CD4-positive, alpha-beta memory T cell (primary cell): ENCODE data around the gene KRT23. TPM values are rescaled to one million over a fixed set of nuclear protein-coding genes. Genes with fewer than 3 reads are reported as not detected.

Experiments
- CTCF ChIA-PET: fragments of 350-600 bp; sonication (Branson Sonifier 250); formaldehyde crosslinking; loops from one replicate; lab custom pipeline; 2021; ENCODE audit warnings: inconsistent platforms; ENCODE audit not compliant: partially characterized antibody; lab: Charles Lee
- POLR2A ChIA-PET: fragments of 350-600 bp; sonication (Branson Sonifier 250); formaldehyde crosslinking; loops from one replicate; lab custom pipeline; 2021; ENCODE audit not compliant: partially characterized antibody; lab: Charles Lee
- DNase-seq, 5 donors: peaks; one replicate each; pipeline versions ENCODE4 v3.0.0 to v3.0.0-alpha.2; 2020 to 2022; ENCODE audit warnings: mixed read lengths in 1 of 5
- H3K27ac ChIP-seq: one replicate; pipeline ENCODE4 v1.7.0; 2013; ENCODE audit warnings: low read depth, low read length
- H3K27me3 ChIP-seq: 2 replicates; pipeline ENCODE4 v1.7.0; 2013; ENCODE audit warnings: mild to moderate bottlenecking, low read length, moderate library complexity; ENCODE audit not compliant: insufficient read depth
- H3K36me3 ChIP-seq: 2 replicates; pipeline ENCODE4 v1.7.0; 2013; ENCODE audit warnings: mild to moderate bottlenecking, low read length, moderate library complexity; ENCODE audit not compliant: insufficient read depth
- H3K4me1 ChIP-seq: 2 replicates; pipeline ENCODE4 v1.7.0; 2013; ENCODE audit warnings: mild to moderate bottlenecking, low read length, moderate library complexity; ENCODE audit not compliant: insufficient read depth
- H3K4me3 ChIP-seq, 2 donors: one replicate each; pipeline ENCODE4 v1.7.0; 2013; ENCODE audit warnings: low read length in 2 of 2, mild to moderate bottlenecking in 1 of 2
- H3K9me3 ChIP-seq, 2 donors: one replicate each; pipeline ENCODE4 v1.7.0; 2013; ENCODE audit warnings: low read length in 2 of 2, control low read depth in 1 of 2; ENCODE audit not compliant: control insufficient read depth in 1 of 2
- H3K27ac Mint-ChIP-seq, 7 donors: one replicate each; pipeline ENCODE4 v1.8.0; 2020 to 2021; ENCODE audit warnings: mixed read lengths in 7 of 7, mild to moderate bottlenecking in 6 of 7, inconsistent platforms in 3 of 7, moderate library complexity in 3 of 7
- H3K27me3 Mint-ChIP-seq, 2 donors: one replicate each; pipeline ENCODE4 v1.8.0; 2020 to 2021; ENCODE audit warnings: mixed read lengths in 2 of 2
- H3K36me3 Mint-ChIP-seq, 2 donors: one replicate each; pipeline ENCODE4 v1.8.0; 2020 to 2021; ENCODE audit warnings: mixed read lengths in 2 of 2, inconsistent platforms in 1 of 2, mild to moderate bottlenecking in 1 of 2
- H3K4me1 Mint-ChIP-seq, 4 donors: one replicate each; pipeline ENCODE4 v1.8.0; 2020 to 2021; ENCODE audit warnings: mixed read lengths in 4 of 4, mild to moderate bottlenecking in 1 of 4
- H3K4me3 Mint-ChIP-seq, 8 donors: one replicate each; pipeline ENCODE4 v1.8.0; 2020 to 2021; ENCODE audit warnings: mixed read lengths in 8 of 8, mild to moderate bottlenecking in 7 of 8, moderate library complexity in 6 of 8, inconsistent platforms in 3 of 8
- H3K9me3 Mint-ChIP-seq, 8 donors: one replicate each; pipeline ENCODE4 v1.8.0; 2020 to 2021; ENCODE audit warnings: mixed read lengths in 8 of 8, mild to moderate bottlenecking in 5 of 8, inconsistent platforms in 3 of 8, moderate library complexity in 1 of 8
- intact Hi-C: fragments of 100-400 bp; cut with micrococcal nuclease; formaldehyde crosslinking; loops from one replicate; pipeline ENCODE4 v1.15.1; 2023
- polyA plus RNA-seq, 2 donors: library from polyadenylated mRNA; unstranded; fragments of 300-500 nt; fragmentation: Illumina TruSeq; gene quantifications; one replicate each; pipeline ENCODE4 v1.2.3, GENCODE V29; 2021
- total RNA-seq, 2 experiments: library from RNA; stranded (reverse); gene quantifications; one replicate each; pipeline ENCODE4 v1.2.3, GENCODE V29; 2021

KRT23 gene
- total and polyA plus RNA-seq, 4 experiments from 2014 or later: 0.15 TPM; not detected in 3

DNA sequence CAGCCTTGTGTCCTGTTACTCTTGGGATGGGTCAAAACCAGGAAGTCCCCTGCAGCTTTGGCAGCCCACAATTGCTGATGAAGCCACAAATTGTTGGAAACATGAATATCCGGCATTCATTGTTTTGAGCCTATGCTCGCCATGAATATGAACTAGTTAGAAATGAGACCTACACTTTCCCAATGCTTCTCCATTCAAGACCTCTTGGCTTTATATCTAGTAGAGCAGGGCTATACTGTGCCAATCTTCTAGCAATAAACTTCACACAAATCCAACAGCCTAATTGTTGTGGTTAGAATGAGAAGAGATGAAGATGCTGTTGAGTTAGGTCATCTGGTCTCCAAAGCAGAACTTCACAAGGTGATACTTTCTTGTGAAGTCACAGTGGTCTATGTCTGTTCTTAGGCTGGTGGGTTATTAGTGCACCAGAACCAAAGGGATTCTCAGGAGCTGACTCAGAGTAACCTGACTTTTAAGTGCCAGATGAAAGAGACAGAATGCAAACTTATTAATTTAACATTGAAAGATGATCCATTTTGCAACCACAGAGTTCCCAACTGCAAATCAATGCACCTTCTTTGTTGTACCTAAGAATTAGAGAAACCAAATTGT, 13.7 kb upstream of the KRT23 start:
- Histone ChIP-seq H3K4me3 (no peak overlapping the region), H3K27me3 (peaks cover 4% of the 10 kb centered on the region), H3K36me3 (no peaks in the 10 kb centered on the region), H3K9me3 (no peaks in the 10 kb centered on the region), H3K27ac (no peak overlapping the region), H3K4me1 (no peaks in the 10 kb centered on the region)
- ChIA-PET CTCF (no interaction called here), POLR2A (no interaction called here)
- Mint-ChIP-seq H3K36me3 (no peaks in the 10 kb centered on the region), H3K27me3 (peaks cover 29 to 49% of the 10 kb centered on the region in 2 donors), H3K4me3 (no peak overlapping the region), H3K9me3 (no peaks in the 10 kb centered on the region), H3K4me1 (no peaks in the 10 kb centered on the region), H3K27ac (no peak overlapping the region)
- no peak for DNase-seq
- intact Hi-C loops: no loop called here

DNA sequence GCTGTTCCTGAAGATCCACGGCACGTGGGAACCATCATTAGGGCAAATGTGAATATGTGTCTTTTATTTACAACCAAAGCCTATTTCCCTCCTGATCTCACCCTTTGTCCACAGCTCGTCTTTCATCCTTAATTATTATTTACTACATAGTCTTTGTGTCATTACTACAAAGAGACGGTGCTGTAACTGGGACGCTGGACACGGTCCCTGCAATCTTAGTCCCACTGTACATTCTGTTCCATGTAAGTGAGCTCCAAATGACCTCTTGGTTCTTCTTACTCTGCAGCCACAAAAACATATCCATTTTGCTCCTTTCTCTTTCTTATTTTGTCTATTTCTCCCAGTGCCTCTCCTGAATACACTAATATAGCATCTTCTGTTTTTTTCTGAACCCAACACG, 12.7 kb upstream of the KRT23 start:
- intact Hi-C loops: no loop called here
- Histone ChIP-seq H3K27ac (no peak overlapping the region), H3K4me1 (no peaks in the 10 kb centered on the region), H3K9me3 (no peaks in the 10 kb centered on the region), H3K36me3 (no peaks in the 10 kb centered on the region), H3K4me3 (no peak overlapping the region), H3K27me3 (peaks cover 4% of the 10 kb centered on the region)
- Mint-ChIP-seq H3K9me3 (no peaks in the 10 kb centered on the region), H3K27ac (no peak overlapping the region), H3K4me1 (no peaks in the 10 kb centered on the region), H3K27me3 (peaks cover 30 to 56% of the 10 kb centered on the region in 2 donors), H3K36me3 (no peaks in the 10 kb centered on the region), H3K4me3 (peak overlapping the region in 1 of 8 donors; percentile 1)
- DNase-seq: no peak
- CTCF ChIA-PET: no interaction called here
- POLR2A ChIA-PET: no interaction called here

DNA sequence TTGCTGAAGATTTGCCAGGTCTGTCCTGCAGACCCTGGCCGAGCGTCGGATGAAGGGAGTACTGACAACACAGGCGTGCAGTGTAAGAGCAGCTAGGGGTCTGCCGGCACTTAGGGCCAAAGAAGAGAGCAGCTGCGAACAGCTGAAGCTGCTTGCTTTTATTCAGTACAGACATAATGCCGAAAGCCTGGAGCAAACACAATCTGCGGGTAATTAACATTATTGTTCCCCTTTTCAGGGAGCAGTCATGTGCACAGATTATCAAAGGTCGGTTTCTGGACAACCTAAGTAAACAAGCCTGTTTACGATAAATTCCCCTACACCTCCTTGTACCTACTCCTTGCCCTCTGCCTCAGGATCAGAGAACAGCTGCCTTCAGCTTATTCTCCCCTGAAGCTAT, 12.0 kb upstream of the KRT23 start:
- no peaks in the 10 kb centered on the region for H3K9me3 ChIP-seq
- no peaks in the 10 kb centered on the region for H3K9me3 Mint-ChIP-seq
- peaks cover 28 to 60% of the 10 kb centered on the region in 2 donors for H3K27me3 Mint-ChIP-seq
- no peak overlapping the region for H3K27ac Mint-ChIP-seq
- H3K4me3 Mint-ChIP-seq: no peak overlapping the region
- H3K4me3 ChIP-seq: no peak overlapping the region
- no peaks in the 10 kb centered on the region for H3K36me3 ChIP-seq
- no peak overlapping the region for H3K27ac ChIP-seq
- H3K4me1 Mint-ChIP-seq: no peaks in the 10 kb centered on the region
- H3K4me1 ChIP-seq: no peaks in the 10 kb centered on the region
- POLR2A ChIA-PET: no interaction called here
- intact Hi-C loops: no loop called here
- peaks cover 4% of the 10 kb centered on the region for H3K27me3 ChIP-seq
- no peak for DNase-seq
- no peaks in the 10 kb centered on the region for H3K36me3 Mint-ChIP-seq
- CTCF ChIA-PET: no interaction called here

DNA sequence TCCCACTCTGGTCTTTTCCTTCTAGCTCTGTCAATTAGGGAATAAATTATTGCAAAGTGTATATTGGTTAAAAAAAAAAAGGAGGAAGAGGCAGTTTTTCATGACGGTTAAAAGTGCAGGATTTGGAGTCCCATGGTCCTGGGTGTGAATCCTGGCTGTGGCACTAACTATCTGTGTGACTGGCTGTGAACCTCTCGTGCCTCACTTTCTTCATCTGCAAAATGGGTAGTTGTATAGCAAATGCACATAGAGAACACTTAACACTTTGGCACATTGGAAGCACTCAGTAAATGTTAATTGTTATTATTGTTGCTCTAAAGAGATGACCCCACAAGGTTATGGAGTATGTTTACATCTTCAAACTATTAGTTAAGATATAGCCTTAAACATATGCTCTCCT, 10.5 kb upstream of the KRT23 start:
- intact Hi-C loops: no loop called here
- no peaks in the 10 kb centered on the region for H3K9me3 Mint-ChIP-seq
- H3K4me3 Mint-ChIP-seq: no peak overlapping the region
- Histone ChIP-seq H3K36me3 (no peaks in the 10 kb centered on the region), H3K27me3 (no peaks in the 10 kb centered on the region), H3K4me3 (no peak overlapping the region), H3K4me1 (no peaks in the 10 kb centered on the region), H3K27ac (no peak overlapping the region), H3K9me3 (no peaks in the 10 kb centered on the region)
- H3K4me1 Mint-ChIP-seq: no peaks in the 10 kb centered on the region
- H3K36me3 Mint-ChIP-seq: no peaks in the 10 kb centered on the region
- no peak overlapping the region for H3K27ac Mint-ChIP-seq
- ChIA-PET POLR2A (no interaction called here), CTCF (no interaction called here)
- peaks cover 27 to 62% of the 10 kb centered on the region in 2 donors for H3K27me3 Mint-ChIP-seq
- DNase-seq: no peak

DNA sequence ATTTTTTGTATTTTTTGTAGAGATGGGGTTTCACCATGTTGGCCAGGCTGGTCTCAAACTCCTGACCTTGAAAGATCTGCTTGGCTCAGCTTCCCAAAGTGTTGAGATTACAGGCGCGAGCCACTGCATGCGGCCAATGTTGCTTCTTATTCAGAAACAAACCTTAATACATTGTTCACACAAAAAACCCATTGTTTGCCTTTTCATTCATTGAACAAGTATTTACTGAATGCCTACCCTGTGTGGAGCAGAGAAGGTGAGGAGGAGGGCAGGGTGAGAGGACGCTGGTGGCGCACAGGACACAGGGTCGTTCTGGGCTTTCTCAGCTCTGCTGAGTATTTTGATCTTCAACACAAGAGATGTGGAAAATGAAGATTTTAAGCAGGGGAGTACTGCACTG, 8.0 kb upstream of the KRT23 start:
- Histone ChIP-seq H3K9me3 (no peaks in the 10 kb centered on the region), H3K27me3 (no peaks in the 10 kb centered on the region), H3K27ac (no peak overlapping the region), H3K4me1 (no peaks in the 10 kb centered on the region), H3K36me3 (no peaks in the 10 kb centered on the region), H3K4me3 (no peak overlapping the region)
- Mint-ChIP-seq H3K27ac (no peak overlapping the region), H3K36me3 (no peaks in the 10 kb centered on the region), H3K9me3 (no peaks in the 10 kb centered on the region), H3K4me3 (no peak overlapping the region), H3K27me3 (peaks cover 23 to 58% of the 10 kb centered on the region in 2 donors), H3K4me1 (no peaks in the 10 kb centered on the region)
- ChIA-PET POLR2A (no interaction called here), CTCF (interaction anchor here (1.1 kb wide), 1 partner anchor 16 kb away, joined by 4 read pairs; no protein-coding TSS in a partner anchor)
- intact Hi-C loops: no loop called here
- DNase-seq: no peak

DNA sequence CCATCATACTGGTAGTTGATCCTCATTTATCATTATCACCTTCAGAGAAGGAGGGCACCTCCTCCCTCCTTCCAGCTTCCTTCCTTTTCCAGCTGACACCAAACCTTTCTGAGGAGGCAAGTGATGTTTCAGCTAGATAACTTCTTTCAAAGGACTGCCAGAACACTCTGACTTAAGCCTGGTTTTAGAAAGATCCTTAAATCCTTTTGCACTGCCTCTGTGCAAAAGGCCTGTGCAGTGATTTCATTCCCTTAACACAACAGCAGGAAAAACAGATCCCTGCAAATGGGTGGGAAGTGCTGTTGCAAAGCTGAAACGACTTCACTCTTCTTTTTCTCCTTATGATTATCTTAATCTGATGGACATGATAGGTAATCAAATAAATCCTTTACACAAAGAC, 7.1 kb upstream of the KRT23 start:
- Histone ChIP-seq H3K4me3 (no peak overlapping the region), H3K27ac (no peak overlapping the region), H3K9me3 (no peaks in the 10 kb centered on the region), H3K36me3 (no peaks in the 10 kb centered on the region), H3K4me1 (no peaks in the 10 kb centered on the region), H3K27me3 (no peaks in the 10 kb centered on the region)
- H3K27ac Mint-ChIP-seq: peak overlapping the region in 1 of 7 donors; percentile 26
- no peak for DNase-seq
- no peak overlapping the region for H3K4me3 Mint-ChIP-seq
- intact Hi-C loops: no loop called here
- H3K4me1 Mint-ChIP-seq: no peaks in the 10 kb centered on the region
- ChIA-PET POLR2A (no interaction called here), CTCF (interaction anchor here (1.1 to 1.4 kb wide), 2 partner anchors 17 to 19 kb away, joined by 4 to 5 read pairs; no protein-coding TSS in a partner anchor)
- H3K36me3 Mint-ChIP-seq: no peaks in the 10 kb centered on the region
- peaks cover 24 to 53% of the 10 kb centered on the region in 2 donors for H3K27me3 Mint-ChIP-seq
- no peaks in the 10 kb centered on the region for H3K9me3 Mint-ChIP-seq

DNA sequence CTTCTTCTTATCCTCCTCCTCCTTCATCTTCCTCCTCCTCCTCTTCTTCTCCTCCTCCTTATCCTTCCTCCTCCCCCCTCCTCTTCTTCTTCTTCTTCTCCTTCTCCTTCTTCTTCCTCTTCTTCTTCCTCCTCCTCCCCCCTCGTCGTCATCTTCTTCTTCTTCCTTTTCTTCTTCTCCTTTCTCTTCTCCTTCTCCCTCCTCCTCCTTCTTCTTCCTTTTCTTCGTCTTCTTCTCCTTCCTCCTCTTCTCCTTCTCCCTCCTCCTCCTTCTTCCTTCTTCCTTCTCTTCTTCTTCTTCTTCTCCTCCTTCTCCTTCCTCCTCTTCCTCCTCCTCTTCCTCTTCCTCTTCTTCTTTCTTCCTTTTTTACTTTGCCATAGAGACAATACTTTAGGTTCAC, 5.1 kb upstream of the KRT23 start:
- Histone ChIP-seq H3K9me3 (no peaks in the 10 kb centered on the region), H3K4me1 (no peaks in the 10 kb centered on the region), H3K4me3 (no peak overlapping the region), H3K27ac (no peak overlapping the region), H3K27me3 (no peaks in the 10 kb centered on the region), H3K36me3 (no peaks in the 10 kb centered on the region)
- Mint-ChIP-seq H3K4me3 (no peak overlapping the region), H3K36me3 (no peaks in the 10 kb centered on the region), H3K27ac (no peak overlapping the region), H3K27me3 (peaks cover 14 to 38% of the 10 kb centered on the region in 2 donors), H3K4me1 (no peaks in the 10 kb centered on the region), H3K9me3 (no peaks in the 10 kb centered on the region)
- CTCF ChIA-PET: interaction anchor here (0.9 to 1.9 kb wide), 2 partner anchors 20 to 720 kb away, joined by 3 to 4 read pairs; no protein-coding TSS in a partner anchor
- no peak for DNase-seq
- POLR2A ChIA-PET: no interaction called here
- intact Hi-C loops: no loop called here
